Activated CD8-positive, alpha-beta memory T cell treated with anti-CD3 and anti-CD28 coated beads for 48 hours (primary cell): ENCODE data around the gene MLXIPL.
"Not testable (repeated sequence)": the region's sequence is repeated elsewhere in the genome, so short reads cannot be mapped to it uniquely, and the experiment has no call there.

Experiments used
- DNase-seq, 3 experiments: peaks; one replicate each; pipeline ENCODE4 v3.0.0-alpha.2; 2020; ENCODE audit warnings: low read depth in 2 of 3, low spot score in 2 of 3

The MLXIPL gene

DNA sequence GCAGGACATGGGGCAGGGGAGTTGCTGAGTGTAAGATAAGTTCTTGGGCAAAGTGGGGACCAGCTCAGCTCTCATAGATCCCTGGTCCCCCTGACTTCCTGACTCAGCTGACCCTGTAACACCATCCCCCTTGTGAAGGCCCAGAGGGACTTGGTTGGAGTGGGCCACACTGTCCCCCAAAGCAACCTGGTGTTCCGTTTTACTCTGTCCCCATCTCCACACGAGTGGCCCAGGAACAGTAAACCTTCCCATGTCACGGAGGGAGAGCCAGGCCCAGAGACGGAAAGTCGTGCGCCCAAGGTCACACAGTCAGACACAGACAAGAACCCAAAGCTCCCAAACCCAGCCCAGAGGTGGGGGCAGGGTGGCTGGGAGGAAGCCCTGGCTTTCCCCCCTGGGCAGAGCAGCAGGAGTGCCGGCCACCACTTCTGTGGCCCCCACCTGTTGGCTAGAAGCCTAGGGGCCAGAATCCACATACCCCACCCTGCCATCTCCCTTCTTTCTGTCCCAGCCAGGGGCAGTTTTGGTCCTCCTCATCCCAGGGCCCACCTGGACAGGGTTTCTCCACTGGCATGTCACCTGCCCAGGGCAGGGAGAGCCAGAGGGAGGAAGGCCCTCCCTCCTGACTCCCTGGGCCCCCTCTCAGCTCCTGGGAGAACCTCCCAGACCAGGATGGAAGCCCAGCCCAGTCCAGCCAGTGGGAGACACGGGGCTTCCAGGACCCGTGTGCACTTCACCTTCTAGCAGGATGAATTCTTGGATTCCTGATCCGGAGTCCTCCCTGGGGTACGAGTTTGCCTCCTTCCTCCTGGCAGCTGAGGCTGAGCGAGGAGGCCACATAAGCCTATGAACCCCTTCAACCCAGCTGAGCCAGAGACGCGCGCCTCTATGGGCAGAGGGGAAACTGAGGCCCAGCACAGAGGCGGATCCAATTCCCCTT, 22.7 kb upstream of the MLXIPL start:
- DNase-seq = no peak

DNA sequence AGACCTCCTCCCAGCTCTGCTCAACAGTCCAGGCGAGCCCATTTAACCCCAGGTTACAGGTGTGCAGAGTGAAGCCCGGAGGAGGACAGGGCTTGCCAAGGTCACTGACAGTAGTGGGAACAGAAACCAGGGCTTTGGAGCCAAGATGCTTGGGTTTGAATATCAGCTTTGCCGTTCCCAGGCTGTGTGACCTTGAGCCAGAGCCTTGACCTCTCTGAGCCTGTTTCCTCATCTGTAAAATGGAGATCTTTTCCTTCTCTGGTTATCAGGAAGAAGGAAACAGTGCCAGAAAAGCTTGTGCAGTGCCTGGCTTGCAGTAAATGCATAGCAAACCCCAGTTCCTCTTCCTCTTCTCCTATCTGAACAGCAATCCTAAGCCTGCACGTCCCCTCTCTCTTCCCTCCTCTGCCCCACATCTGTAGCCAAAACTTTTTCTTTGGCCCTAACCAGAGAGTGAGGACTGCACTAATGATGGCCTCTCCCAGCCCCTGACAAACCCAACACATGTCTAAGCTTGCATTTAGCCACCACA, 21.4 kb upstream of the MLXIPL start:
- no peak for DNase-seq

DNA sequence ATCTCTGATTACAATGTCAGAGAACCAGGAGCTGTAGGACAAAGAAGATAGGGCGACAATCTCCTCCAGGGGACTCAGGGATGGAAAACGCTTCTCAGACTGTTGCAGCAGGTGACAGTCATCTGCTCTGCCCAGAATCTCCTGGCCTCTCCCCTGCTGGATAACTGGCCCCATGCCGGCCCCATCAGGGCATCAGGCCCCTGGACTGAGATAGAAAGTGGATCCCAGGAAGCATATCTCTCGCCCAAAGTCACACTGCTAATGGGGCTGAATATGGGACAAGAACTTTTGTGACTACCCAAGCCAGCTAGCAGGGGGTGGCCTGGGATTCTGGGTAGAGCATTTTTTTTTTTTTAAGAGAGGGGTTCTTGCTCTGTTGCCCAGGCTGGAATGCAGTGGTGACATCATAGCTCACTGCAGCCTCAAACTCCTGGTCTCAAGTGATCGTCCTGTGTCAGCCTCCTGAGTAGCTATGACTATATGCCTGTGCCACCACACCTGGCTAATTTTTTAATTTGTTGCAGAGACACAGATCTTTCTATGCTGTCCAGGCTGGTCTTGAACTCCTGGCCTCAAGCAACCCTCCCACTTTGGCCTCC, 20.5 kb upstream of the MLXIPL start:
- DNase-seq = no peak

GRCh38 chr7:73642834-73643233, 18.5 kb upstream of the MLXIPL start:
- no peak for DNase-seq

- DNase-seq = no peak
Measured at GRCh38 chr7:73638911-73639310, 14.6 kb upstream of the MLXIPL start.

DNA sequence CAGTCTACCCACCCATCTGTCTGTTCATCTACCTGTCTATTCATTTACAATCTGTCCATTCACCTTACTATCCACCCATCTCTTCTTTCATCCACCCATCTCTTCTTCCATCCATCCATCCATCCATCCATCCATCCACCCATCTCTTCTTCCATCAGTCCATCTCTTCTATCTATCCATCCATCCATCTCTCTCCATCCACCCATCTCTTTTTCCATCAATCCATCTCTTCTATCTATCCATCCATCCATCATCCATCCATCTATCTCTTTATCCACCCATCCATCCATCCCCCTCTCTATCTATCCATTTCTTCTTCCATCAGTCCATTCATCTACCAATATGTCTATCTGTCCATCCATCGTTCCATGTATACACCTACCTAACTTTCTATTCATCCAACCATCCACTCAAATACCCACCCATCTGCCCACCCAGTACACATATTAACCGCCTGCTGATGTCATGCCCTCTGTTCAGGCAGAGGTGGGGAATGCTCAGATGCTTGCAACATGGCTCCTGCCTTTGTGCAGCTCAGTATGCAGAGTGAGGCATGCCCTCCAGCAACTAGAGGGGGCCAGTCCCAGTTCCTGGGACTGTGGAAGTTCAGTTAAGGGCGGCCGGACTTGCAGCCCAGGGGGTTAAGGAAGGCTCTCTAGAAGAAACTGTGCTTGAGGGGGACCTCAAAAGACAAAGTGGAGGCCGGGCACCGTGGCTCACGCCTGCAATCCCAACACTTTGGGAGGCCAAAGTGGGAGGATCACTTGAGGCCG, 11.3 kb upstream of the MLXIPL start:
- no peak for DNase-seq

DNA sequence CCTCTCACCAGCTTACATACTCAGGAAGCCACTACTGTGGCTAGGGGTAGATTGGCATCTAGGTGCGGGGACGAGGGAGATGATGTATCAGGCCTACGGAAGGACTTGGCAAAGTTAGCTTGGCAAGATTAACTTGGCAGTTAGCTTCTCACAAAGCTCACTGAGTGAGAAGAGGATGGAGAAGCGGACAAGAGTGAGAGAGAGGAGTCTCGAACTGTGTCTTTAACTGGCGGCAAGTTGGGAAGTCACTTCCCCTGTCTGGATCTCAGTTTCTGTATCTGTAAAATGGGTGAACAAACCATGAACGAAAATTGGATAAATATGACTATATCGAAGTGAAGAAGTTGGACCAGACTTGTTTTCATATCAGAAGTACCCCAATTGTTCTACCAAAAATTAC, 9.5 kb upstream of the MLXIPL start:
- DNase-seq = no peak

GRCh38 chr7:73633323-73633722, 9.0 kb upstream of the MLXIPL start:
- DNase-seq = no peak

GRCh38 chr7:73631558-73631957, 7.2 kb upstream of the MLXIPL start:
- no peak for DNase-seq

- DNase-seq = no peak
Measured at GRCh38 chr7:73628504-73628903, 4.2 kb upstream of the MLXIPL start.

GRCh38 chr7:73626814-73627213, 2.5 kb upstream of the MLXIPL start:
- DNase-seq = no peak

- DNase-seq = no peak
Measured at GRCh38 chr7:73625276-73625675, 954 bp upstream of the MLXIPL start.

DNA sequence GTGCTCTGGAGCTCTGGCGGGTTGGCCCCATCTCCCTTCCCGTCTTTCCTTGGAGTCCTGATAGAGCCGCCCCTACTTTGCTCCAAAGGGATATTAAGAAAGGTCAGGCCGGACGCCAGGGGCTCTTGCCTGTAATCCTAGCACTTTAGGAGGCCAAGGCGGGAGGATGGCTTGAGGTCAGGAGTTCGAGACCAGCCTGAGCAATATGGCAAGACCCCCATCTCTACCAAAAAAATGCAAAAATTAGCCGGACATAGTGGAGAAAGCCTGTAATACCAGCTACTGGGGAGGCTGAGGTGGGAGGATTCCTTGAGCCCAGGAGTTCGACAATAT, 313 bp upstream of the MLXIPL start:
- no peak for DNase-seq

DNA sequence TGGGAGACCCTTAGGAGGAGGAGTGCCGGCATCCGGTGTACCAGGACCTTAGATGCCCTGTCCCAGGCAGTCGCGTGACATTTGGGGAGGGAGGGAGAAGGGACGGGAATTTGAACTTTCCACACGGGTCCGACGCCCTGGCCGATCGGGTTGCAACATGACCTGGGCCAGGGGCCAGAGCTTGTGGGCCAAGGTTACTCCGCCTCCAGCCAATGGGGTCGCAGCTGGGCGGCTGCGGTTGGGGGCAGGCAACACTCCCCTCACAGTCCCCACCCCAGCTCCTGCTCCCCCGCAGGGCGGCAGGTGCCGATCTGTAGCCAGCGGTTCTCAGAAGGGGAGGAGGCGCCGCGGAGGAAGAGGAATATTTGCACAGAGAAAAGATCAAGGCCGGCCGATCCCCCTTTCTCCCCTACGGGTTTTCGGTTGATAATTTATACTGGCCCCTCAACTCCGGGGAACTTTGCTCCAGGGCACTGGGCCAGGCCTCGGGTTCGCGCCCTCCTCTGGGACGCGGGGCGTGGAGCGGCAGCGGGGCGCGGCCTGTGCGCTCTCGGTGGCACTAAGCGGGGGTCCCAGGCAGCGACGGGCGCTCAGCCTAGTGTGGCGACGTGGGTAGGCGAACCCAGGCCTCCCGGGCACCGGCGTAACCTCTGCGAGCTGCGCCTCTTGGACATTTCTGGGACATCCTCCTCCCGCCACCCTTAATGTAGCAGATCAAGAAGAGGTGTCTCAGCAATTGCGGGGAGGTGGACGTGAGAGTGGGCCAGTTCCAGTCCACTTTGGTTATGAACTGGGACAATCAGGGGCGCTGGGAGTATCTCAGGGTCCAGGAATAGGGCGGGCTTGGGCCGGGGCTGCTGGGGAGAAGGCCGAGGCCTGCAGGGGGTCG, 1.2 kb downstream of the MLXIPL start:
- DNase-seq = no peak

GRCh38 chr7:73622527-73622908, 1.8 kb downstream of the MLXIPL start:
- no peak for DNase-seq

- no peak for DNase-seq
Measured at GRCh38 chr7:73621168-73622063, 2.9 kb downstream of the MLXIPL start.

DNA sequence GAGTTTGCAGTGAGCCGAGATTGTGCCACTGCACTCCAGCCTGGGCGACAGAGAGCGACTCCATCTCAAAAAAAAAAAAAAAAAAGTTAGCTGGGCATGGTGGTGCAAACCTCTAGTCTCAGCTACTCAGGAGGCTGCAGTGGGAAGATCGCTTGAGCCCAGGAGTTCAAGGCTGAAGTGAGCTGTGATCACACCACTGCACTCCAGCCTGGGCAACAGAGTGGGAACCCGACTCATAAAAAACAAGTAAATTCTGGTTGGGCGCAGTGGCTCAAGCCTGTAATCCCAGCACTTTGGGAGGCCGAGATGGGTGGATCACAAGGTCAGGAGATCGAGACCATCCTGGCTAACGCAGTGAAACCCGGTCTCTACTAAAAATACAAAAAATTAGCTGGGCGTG, 4.9 kb downstream of the MLXIPL start:
- not testable (repeated sequence) for DNase-seq

DNA sequence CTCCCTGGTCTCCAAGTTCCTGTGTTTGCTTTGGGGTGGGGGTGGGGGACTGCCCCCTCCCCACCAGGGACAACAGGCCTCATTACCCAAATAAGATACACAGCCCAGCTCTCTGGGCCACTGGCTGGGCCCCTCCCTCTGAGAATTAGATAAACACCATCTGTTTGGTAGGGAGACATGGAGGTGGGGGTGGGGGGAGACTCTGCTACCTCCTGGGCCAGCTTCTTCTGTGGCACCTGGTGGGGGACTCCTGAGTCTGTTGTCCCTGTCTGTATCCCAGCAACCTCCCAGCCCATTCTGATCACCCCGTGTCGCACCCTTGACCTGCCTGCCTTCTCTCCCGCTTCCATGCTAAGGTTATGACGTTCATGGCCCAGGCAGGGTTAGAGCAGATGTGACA, 5.8 kb downstream of the MLXIPL start:
- no peak for DNase-seq

DNA sequence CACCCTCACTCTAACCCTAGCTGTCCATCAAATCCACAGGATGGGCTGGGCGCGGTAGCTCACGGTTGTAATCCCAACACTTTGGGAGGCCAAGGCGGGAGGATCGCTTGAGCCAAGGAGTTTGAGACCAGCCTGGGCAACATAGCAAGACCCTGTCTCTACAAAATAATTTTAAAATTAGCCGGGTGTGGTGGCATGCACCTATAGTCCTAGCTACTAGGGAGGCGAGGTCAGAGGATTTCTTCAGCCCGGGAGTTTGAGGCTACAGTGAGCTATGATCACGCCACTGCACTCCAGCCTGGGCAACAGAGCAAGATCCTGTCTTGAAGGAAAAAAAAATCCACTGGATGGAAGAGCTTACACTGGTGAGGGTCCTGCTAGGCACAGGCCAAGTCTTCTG, 6.8 kb downstream of the MLXIPL start:
- not testable (repeated sequence) for DNase-seq

GRCh38 chr7:73615886-73616285, 8.4 kb downstream of the MLXIPL start:
- DNase-seq = no peak
